Mucosa of rectum (tissue), 2 donors: ENCODE measurements around the gene ZBTB7C.

Experiments used
- H3K27ac ChIP-seq, 2 donors: one replicate each; pipeline ENCODE4 v1.7.0; 2013; ENCODE audit warnings: inconsistent platforms in 2 of 2, low read depth in 2 of 2, low read length in 2 of 2
- H3K27me3 ChIP-seq, 2 donors: one replicate each; pipeline ENCODE4 v1.7.0; 2013; ENCODE audit warnings: low read length in 2 of 2; ENCODE audit not compliant: control insufficient read depth in 2 of 2, insufficient read depth in 2 of 2
- H3K36me3 ChIP-seq, 2 donors: one replicate each; pipeline ENCODE4 v1.7.0; 2013; ENCODE audit warnings: low read length in 2 of 2; ENCODE audit not compliant: control insufficient read depth in 2 of 2, insufficient read depth in 2 of 2
- H3K4me1 ChIP-seq, 2 donors: one replicate each; pipeline ENCODE4 v1.7.0; 2013; ENCODE audit warnings: low read length in 2 of 2, mild to moderate bottlenecking in 1 of 2; ENCODE audit not compliant: control insufficient read depth in 2 of 2, insufficient read depth in 2 of 2
- H3K4me3 ChIP-seq, 2 donors: one replicate each; pipeline ENCODE4 v1.7.0; 2013; ENCODE audit warnings: low read length in 2 of 2
- H3K9ac ChIP-seq, 2 donors: one replicate each; pipeline ENCODE4 v1.7.0; 2013; ENCODE audit warnings: low read length in 2 of 2, low read depth in 1 of 2, mild to moderate bottlenecking in 1 of 2
- H3K9me3 ChIP-seq, 2 donors: one replicate each; pipeline ENCODE4 v1.7.0; 2013; ENCODE audit warnings: low read length in 2 of 2; ENCODE audit not compliant: control insufficient read depth in 2 of 2
- donor health status: healthy.
- donor health status: Normal muscosa, but diverticular disease.

The ZBTB7C gene

GRCh38 chr18:48105317-48105716, 303.9 kb downstream of the ZBTB7C start:
- Histone ChIP-seq H3K27ac (peak overlapping the region in 1 of 2 donors; percentile 26), H3K9ac (no peak overlapping the region), H3K4me1 (peaks cover 24 to 40% of the 10 kb centered on the region in 2 donors), H3K27me3 (peaks cover 0 to 3% of the 10 kb centered on the region in 2 donors), H3K4me3 (no peak overlapping the region), H3K36me3 (no peaks in the 10 kb centered on the region), H3K9me3 (no peaks in the 10 kb centered on the region)

GRCh38 chr18:48104705-48105104, 304.5 kb downstream of the ZBTB7C start:
- Histone ChIP-seq H3K4me3 (no peak overlapping the region), H3K27ac (peak overlapping the region; percentile 26 to 38), H3K9me3 (no peaks in the 10 kb centered on the region), H3K9ac (no peak overlapping the region), H3K4me1 (peaks cover 21 to 33% of the 10 kb centered on the region in 2 donors), H3K36me3 (no peaks in the 10 kb centered on the region), H3K27me3 (peaks cover 0 to 3% of the 10 kb centered on the region in 2 donors)

DNA sequence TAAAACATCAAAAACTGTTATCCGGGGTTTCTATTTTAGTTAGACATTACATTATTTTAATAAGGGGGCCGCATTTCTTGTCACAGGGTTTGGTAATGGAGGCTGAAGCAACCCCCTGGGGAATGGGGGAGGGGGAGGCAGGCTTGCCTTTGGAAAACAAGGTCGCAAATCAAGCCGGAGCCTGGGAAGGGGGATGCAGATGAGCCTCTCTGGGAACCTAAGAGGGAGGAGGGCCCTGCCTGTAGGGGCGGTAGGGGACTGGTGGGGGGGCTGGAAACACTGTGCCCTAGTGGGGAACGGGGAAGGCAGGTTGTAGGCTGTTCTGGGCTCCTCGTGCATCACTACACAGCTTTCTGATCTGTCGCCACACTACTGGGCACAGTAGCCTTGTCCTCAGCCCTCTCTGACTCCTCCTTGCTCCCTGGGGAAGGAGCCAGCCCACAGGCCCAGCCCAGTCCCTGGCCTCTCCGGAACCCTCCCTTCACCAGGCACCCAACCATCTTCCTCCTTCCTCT, 308.5 kb downstream of the ZBTB7C start:
- Histone ChIP-seq H3K9me3 (no peaks in the 10 kb centered on the region), H3K27ac (no peak overlapping the region), H3K4me1 (peaks cover 5 to 8% of the 10 kb centered on the region in 2 donors), H3K4me3 (no peak overlapping the region), H3K27me3 (peaks cover 0 to 3% of the 10 kb centered on the region in 2 donors), H3K36me3 (no peaks in the 10 kb centered on the region), H3K9ac (no peak overlapping the region)

DNA sequence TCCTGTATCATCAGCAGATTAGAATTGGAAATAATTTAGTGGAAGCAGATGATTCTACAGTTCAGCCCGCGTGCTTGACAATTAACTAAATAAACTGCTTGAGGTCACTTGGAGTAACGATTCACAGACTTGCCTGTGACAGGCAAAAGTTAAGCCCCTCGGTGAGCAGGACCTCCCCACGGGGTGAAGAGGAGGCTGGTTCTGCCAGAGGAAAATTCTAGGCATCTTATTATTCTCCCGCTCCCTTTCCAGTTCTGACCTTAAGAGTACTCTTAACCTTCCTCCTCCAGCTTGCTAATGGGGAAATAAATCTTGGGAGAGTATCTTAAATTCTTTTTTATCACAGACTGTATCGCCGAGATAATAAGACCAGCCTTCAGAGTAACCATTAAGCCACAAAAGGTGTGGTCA, 309.0 kb downstream of the ZBTB7C start:
- H3K36me3 ChIP-seq = no peaks in the 10 kb centered on the region
- no peak overlapping the region for H3K9ac ChIP-seq
- peaks cover 5 to 8% of the 10 kb centered on the region in 2 donors for H3K4me1 ChIP-seq
- no peak overlapping the region for H3K27ac ChIP-seq
- no peak overlapping the region for H3K4me3 ChIP-seq
- no peaks in the 10 kb centered on the region for H3K9me3 ChIP-seq
- peaks cover 0 to 3% of the 10 kb centered on the region in 2 donors for H3K27me3 ChIP-seq

GRCh38 chr18:48099481-48100164, 309.6 kb downstream of the ZBTB7C start:
- Histone ChIP-seq H3K9me3 (no peaks in the 10 kb centered on the region), H3K36me3 (no peaks in the 10 kb centered on the region), H3K9ac (no peak overlapping the region), H3K27ac (no peak overlapping the region), H3K27me3 (peaks cover 0 to 2% of the 10 kb centered on the region in 2 donors), H3K4me1 (peaks cover 0 to 5% of the 10 kb centered on the region in 2 donors), H3K4me3 (no peak overlapping the region)

DNA sequence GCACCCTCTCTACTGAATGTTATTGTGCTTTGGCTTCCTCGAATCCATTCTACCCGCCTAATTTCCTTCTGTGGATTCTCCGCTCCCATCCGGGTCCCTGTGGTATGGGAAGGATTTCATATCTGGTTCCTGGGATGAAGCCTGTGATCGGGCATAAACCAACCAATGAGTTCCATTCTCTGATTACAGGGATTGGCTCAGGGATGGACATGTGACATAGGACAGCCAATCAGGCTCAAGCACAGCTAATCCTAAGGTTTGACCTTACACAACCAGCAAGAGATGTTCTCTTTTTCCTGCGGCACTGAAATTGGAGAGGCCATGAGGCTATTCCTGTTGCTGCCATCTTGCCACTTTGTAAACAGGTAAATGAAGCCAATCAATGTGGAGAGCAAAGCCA, 310.6 kb downstream of the ZBTB7C start:
- H3K4me3 ChIP-seq = no peak overlapping the region

GRCh38 chr18:48098007-48098406, 311.2 kb downstream of the ZBTB7C start:
- H3K27me3 ChIP-seq = no peaks in the 10 kb centered on the region
- H3K4me1 ChIP-seq = peaks cover 0 to 3% of the 10 kb centered on the region in 2 donors
- H3K9ac ChIP-seq = no peak overlapping the region
- no peak overlapping the region for H3K27ac ChIP-seq
- H3K36me3 ChIP-seq = no peaks in the 10 kb centered on the region
- no peak overlapping the region for H3K4me3 ChIP-seq
- H3K9me3 ChIP-seq = no peaks in the 10 kb centered on the region

More for the DNA sequence above, 310.6 kb downstream of the ZBTB7C start:
- Histone ChIP-seq H3K36me3 (no peaks in the 10 kb centered on the region), H3K27ac (no peak overlapping the region), H3K9ac (no peak overlapping the region), H3K9me3 (no peaks in the 10 kb centered on the region), H3K27me3 (no peaks in the 10 kb centered on the region), H3K4me1 (peaks cover 0 to 3% of the 10 kb centered on the region in 2 donors)

DNA sequence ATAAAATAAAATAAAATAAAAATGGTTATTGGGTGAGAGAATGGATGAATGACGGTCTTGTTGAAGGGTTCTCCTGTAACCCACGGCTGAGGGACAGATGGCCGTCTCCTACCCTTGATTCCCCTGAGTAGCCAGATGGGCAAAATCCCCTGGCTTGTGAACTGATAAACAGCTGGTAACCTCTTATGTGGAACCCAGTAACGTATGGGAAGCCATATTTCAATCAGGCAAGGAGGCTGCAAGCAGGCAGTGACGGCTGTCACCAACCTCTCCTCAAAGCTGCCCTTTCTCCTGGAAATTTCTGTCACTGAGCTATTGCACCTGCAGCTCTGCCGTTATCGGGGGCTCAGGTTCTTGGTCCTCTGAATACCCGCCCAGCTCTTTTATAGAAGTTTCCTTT, 313.5 kb downstream of the ZBTB7C start:
- peaks cover 0 to 3% of the 10 kb centered on the region in 2 donors for H3K36me3 ChIP-seq
- no peak overlapping the region for H3K27ac ChIP-seq
- no peaks in the 10 kb centered on the region for H3K9me3 ChIP-seq

DNA sequence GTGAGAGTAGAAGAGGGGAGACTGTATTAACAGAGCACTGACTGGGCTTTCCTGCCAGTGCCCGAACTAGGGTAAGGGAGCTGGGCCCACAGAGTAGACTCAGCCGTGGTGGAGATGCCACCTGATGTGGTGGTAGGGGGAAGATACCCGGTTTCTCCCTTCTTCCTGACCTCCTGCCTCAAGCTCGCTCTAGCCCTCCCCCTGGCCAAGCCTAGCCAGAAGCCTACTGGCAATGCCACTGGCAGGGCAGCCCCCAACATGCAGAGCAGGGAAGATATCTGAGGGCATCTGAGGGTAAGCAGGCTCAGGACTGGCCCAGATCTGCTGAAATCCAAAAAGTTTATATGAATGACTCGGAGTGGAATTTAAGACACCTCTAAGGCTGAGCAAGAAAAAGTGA, 316.1 kb downstream of the ZBTB7C start:
- Histone ChIP-seq H3K36me3 (peaks cover 0 to 3% of the 10 kb centered on the region in 2 donors), H3K27me3 (no peaks in the 10 kb centered on the region), H3K9ac (no peak overlapping the region), H3K4me1 (no peaks in the 10 kb centered on the region), H3K27ac (no peak overlapping the region), H3K9me3 (no peaks in the 10 kb centered on the region), H3K4me3 (no peak overlapping the region)

More for the DNA sequence above, 313.5 kb downstream of the ZBTB7C start:
- peaks cover 0 to under 1% of the 10 kb centered on the region in 2 donors for H3K4me1 ChIP-seq
- no peak overlapping the region for H3K9ac ChIP-seq
- no peaks in the 10 kb centered on the region for H3K27me3 ChIP-seq
- no peak overlapping the region for H3K4me3 ChIP-seq

DNA sequence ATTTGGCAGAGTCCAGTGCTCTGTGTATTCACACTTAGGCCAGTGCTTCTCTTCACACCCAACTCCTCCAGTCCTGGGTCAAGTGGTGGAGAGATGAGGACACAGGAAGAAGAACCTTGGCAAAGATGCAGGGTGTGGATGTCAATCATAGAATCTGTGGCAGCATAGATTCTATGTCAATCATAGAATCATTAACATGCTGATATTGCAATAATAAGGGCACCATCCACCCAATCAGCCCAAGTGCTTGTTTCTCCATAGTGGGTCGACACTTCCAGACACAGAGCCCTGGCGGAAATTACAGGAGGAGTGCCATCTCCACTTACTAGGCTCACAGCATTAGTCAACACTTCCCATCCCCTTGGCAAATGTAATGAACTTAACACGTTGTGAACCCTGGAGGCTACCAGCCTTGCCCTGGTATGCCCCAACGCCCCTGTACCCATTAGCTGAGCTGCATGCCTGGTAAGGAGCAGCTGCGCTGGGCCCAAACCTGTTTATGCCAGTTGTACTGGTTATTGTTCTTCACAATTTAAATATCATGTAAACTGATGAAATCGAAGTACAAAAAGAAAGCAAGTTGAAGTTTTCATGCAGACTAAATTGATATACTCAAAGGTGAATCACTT, 317.2 kb downstream of the ZBTB7C start:
- H3K27ac ChIP-seq = no peak overlapping the region
- H3K4me3 ChIP-seq = no peak overlapping the region
- no peak overlapping the region for H3K9ac ChIP-seq
- H3K9me3 ChIP-seq = no peaks in the 10 kb centered on the region
- H3K4me1 ChIP-seq = no peaks in the 10 kb centered on the region
- H3K27me3 ChIP-seq = no peaks in the 10 kb centered on the region
- H3K36me3 ChIP-seq = peaks cover 0 to 5% of the 10 kb centered on the region in 2 donors
